Tibial artery (tissue), 4 donors: ENCODE measurements around the gene SLC25A21.
"Not testable (repeated sequence)": the region's sequence is repeated elsewhere in the genome, so short reads cannot be mapped to it uniquely, and the experiment has no call there.

Experiments
- DNase-seq, 2 donors: peaks; one replicate each; pipeline ENCODE4 v3.0.0-alpha.2; 2019
- H3K27ac ChIP-seq, 2 donors: fragments of 200-600 bp; sonication (generic) in 1 of 2; 1 replicate in 1 of 2; 2 replicates in 1 of 2; pipeline ENCODE4 v1.5.1; 2018 to 2019; ENCODE audit warnings: mild to moderate bottlenecking in 1 of 2
- H3K27me3 ChIP-seq, 2 donors: fragments of 200-600 bp; sonication (generic) in 1 of 2; one replicate each; pipeline versions ENCODE4 v1.5.1 to v1.6.0; 2016 to 2019
- H3K36me3 ChIP-seq, 3 donors: fragments of 200-600 bp; sonication (generic) in 2 of 3; one replicate each; pipeline ENCODE4 v1.5.1; 2016 to 2019; ENCODE audit warnings: mild to moderate bottlenecking in 2 of 3
- H3K4me1 ChIP-seq, 4 donors: fragments of 200-600 bp; sonication (generic) in 2 of 4; 1 replicate in 3 of 4; 2 replicates in 1 of 4; pipeline ENCODE4 v1.5.1; 2016 to 2019
- H3K4me3 ChIP-seq, 2 donors: fragments of 200-600 bp; sonication (generic) in 1 of 2; 1 replicate in 1 of 2; 2 replicates in 1 of 2; pipeline ENCODE4 v1.5.1; 2018 to 2019; ENCODE audit warnings: mild to moderate bottlenecking in 2 of 2
- H3K9me3 ChIP-seq, 3 donors: fragments of 200-600 bp; sonication (generic) in 1 of 3; one replicate each; pipeline ENCODE4 v1.5.1; 2016 to 2019
- CTCF ChIP-seq, 2 experiments: fragments of 200-600 bp in 1 of 2; fragments of 450-650 bp in 1 of 2; IDR thresholded peaks; one replicate each; pipeline ENCODE4 v1.5.1; 2017 to 2019; ENCODE audit warnings: antibody characterized with exemption in 2 of 2, mild to moderate bottlenecking in 1 of 2, moderate library complexity in 1 of 2
- intact Hi-C: fragments of 100-400 bp; cut with DNase I; formaldehyde crosslinking; loops from one replicate; pipeline ENCODE4 v1.15.0; 2023; ENCODE audit warnings: low total_unique reads

Gene SLC25A21

GRCh38 chr14:36986407-36986806 is 186.0 kb downstream of the SLC25A21 start:
- Histone ChIP-seq H3K27ac (no peak overlapping the region), H3K4me3 (no peak overlapping the region), H3K27me3 (no peaks in the 10 kb centered on the region), H3K9me3 (no peaks in the 10 kb centered on the region), H3K36me3 (no peaks in the 10 kb centered on the region), H3K4me1 (peaks cover 0 to 15% (median 0%) of the 10 kb centered on the region in 4 donors)
- no peak for DNase-seq
- intact Hi-C loops = no loop called here
- TF ChIP-seq CTCF (IDR thresholded peaks at IDR 0.05) = no peak

- no peaks in the 10 kb centered on the region for H3K9me3 ChIP-seq
- H3K36me3 ChIP-seq = no peaks in the 10 kb centered on the region
- H3K4me1 ChIP-seq = peaks cover 0 to 8% (median 0%) of the 10 kb centered on the region in 4 donors
- H3K27ac ChIP-seq = no peak overlapping the region
- no peak for TF ChIP-seq CTCF (IDR thresholded peaks at IDR 0.05)
- no peak for DNase-seq
- no peaks in the 10 kb centered on the region for H3K27me3 ChIP-seq
- intact Hi-C loops = no loop called here
- no peak overlapping the region for H3K4me3 ChIP-seq
Measured at GRCh38 chr14:36981832-36982529, 190.4 kb downstream of the SLC25A21 start.

GRCh38 chr14:36980413-36980812 is 192.0 kb downstream of the SLC25A21 start:
- H3K9me3 ChIP-seq, H3K36me3 ChIP-seq, H3K4me1 ChIP-seq, H3K27ac ChIP-seq, DNase-seq, intact Hi-C loops, H3K4me3 ChIP-seq, H3K27me3 ChIP-seq: not testable (repeated sequence)

GRCh38 chr14:36979863-36980262 is 192.5 kb downstream of the SLC25A21 start:
- H3K36me3 ChIP-seq = no peaks in the 10 kb centered on the region
- no peak for TF ChIP-seq CTCF (IDR thresholded peaks at IDR 0.05)
- intact Hi-C loops = no loop called here

GRCh38 chr14:36976571-36977023 is 195.8 kb downstream of the SLC25A21 start:
- no peaks in the 10 kb centered on the region for H3K36me3 ChIP-seq
- no peaks in the 10 kb centered on the region for H3K9me3 ChIP-seq
- no peak for TF ChIP-seq CTCF (IDR thresholded peaks at IDR 0.05)
- intact Hi-C loops = no loop called here
- H3K4me1 ChIP-seq = peaks cover 0 to 9% (median 3%) of the 10 kb centered on the region in 4 donors
- H3K27ac ChIP-seq = no peak overlapping the region
- H3K27me3 ChIP-seq = no peaks in the 10 kb centered on the region
- no peak for DNase-seq
- no peak overlapping the region for H3K4me3 ChIP-seq

More at GRCh38 chr14:36979863-36980262, 192.5 kb downstream of the SLC25A21 start:
- Histone ChIP-seq H3K27ac (no peak overlapping the region), H3K9me3 (no peaks in the 10 kb centered on the region), H3K4me1 (peaks cover 0 to 8% (median 0%) of the 10 kb centered on the region in 4 donors), H3K27me3 (no peaks in the 10 kb centered on the region), H3K4me3 (no peak overlapping the region)
- DNase-seq = no peak

- Histone ChIP-seq H3K4me3 (no peak overlapping the region), H3K27ac (no peak overlapping the region), H3K27me3 (no peaks in the 10 kb centered on the region), H3K9me3 (no peaks in the 10 kb centered on the region), H3K36me3 (no peaks in the 10 kb centered on the region), H3K4me1 (peaks cover 0 to 9% (median 3%) of the 10 kb centered on the region in 4 donors)
- no peak for TF ChIP-seq CTCF (IDR thresholded peaks at IDR 0.05)
- DNase-seq = no peak
- intact Hi-C loops = no loop called here
Measured at GRCh38 chr14:36975834-36976233, 196.6 kb downstream of the SLC25A21 start.
